B cell (primary cell): ENCODE data around the gene ADCY7. TPM values are rescaled to one million over a fixed set of nuclear protein-coding genes. Genes with fewer than 3 reads are reported as not detected.

Experiments
- ATAC-seq: fragments of 200-7000 bp; cut with Tn5 transposase; one replicate; pipeline ENCODE4 v1.10.0; 2021; ENCODE audit warnings: low read depth, mild to moderate bottlenecking, moderate number of reproducible peaks, moderate library complexity
- CTCF ChIA-PET: fragments of 350-600 bp; sonication (Branson Sonifier 250); formaldehyde crosslinking; loops from one replicate; lab custom pipeline; 2021; ENCODE audit warnings: antibody characterized with exemption, inconsistent platforms; lab: Charles Lee
- POLR2A ChIA-PET: fragments of 350-600 bp; sonication (Branson Sonifier 250); formaldehyde crosslinking; loops from one replicate; lab custom pipeline; 2021; ENCODE audit warnings: antibody characterized with exemption; lab: Charles Lee
- DNase-seq: peaks from one replicate; pipeline ENCODE4 v3.0.0; 2013
- H2AFZ ChIP-seq: 2 replicates; pipeline ENCODE4 v1.6.1; 2012; ENCODE audit warnings: mild to moderate bottlenecking, low read depth, low read length; ENCODE audit not compliant: insufficient read depth, poor library complexity, severe bottlenecking
- H3K27ac ChIP-seq, 2 donors: 1 replicate in 1 of 2; 2 replicates in 1 of 2; pipeline ENCODE4 v1.5.1; 2012 to 2013; ENCODE audit warnings: low read length in 2 of 2, mild to moderate bottlenecking in 2 of 2, moderate library complexity in 1 of 2
- H3K27me3 ChIP-seq, 4 experiments: fragments of 200-600 bp in 1 of 4; sonication (generic) in 1 of 4; replicated peaks in 1 of 4; 1 replicate in 2 of 4; 2 replicates in 2 of 4; pipeline versions ENCODE4 v1.6.1 to v1.7.0; 2013 to 2016; ENCODE audit warnings: low read length in 3 of 4, mild to moderate bottlenecking in 2 of 4, mixed read lengths in 1 of 4, moderate library complexity in 1 of 4; ENCODE audit not compliant: insufficient read depth in 4 of 4, control insufficient read depth in 3 of 4; ENCODE audit errors: control extremely low read depth in 1 of 4
- H3K36me3 ChIP-seq, 2 experiments: replicated peaks in 1 of 2; 1 replicate in 1 of 2; 2 replicates in 1 of 2; pipeline versions ENCODE4 v1.6.1 to v1.7.1; 2013; ENCODE audit warnings: low read length in 1 of 2; ENCODE audit not compliant: insufficient read depth in 2 of 2, control insufficient read depth in 1 of 2; ENCODE audit errors: control extremely low read depth in 1 of 2, extremely low read depth in 1 of 2
- H3K4me1 ChIP-seq, 2 donors: fragments of 200-600 bp in 1 of 2; sonication (generic) in 1 of 2; 1 replicate in 1 of 2; 2 replicates in 1 of 2; pipeline versions ENCODE4 v1.5.1 to v1.6.1; 2013 to 2017; ENCODE audit warnings: low read length in 2 of 2; ENCODE audit not compliant: control insufficient read depth in 2 of 2, insufficient read depth in 2 of 2
- H3K4me2 ChIP-seq: replicated peaks from 2 replicates; pipeline ENCODE3; 2012; ENCODE audit warnings: mild to moderate bottlenecking, low read depth, low read length; ENCODE audit not compliant: poor library complexity, severe bottlenecking
- H3K4me3 ChIP-seq, 5 experiments: fragments of 200-600 bp in 1 of 5; sonication (generic) in 1 of 5; 1 replicate in 3 of 5; 2 replicates in 2 of 5; pipeline versions ENCODE4 v1.5.1 to v1.7.0; 2011 to 2016; ENCODE audit warnings: low read length in 4 of 5, mild to moderate bottlenecking in 4 of 5, low read depth in 2 of 5, control low read depth in 1 of 5, moderate library complexity in 1 of 5; ENCODE audit not compliant: insufficient read depth in 1 of 5; ENCODE audit errors: control extremely low read depth in 1 of 5, extremely low read depth in 1 of 5
- H3K79me2 ChIP-seq: fragments of 200-600 bp; sonication (generic); one replicate; pipeline ENCODE4 v1.6.0; 2016; ENCODE audit warnings: low read length; ENCODE audit not compliant: control insufficient read depth, insufficient read depth
- H3K9ac ChIP-seq: fragments of 200-600 bp; sonication (generic); 2 replicates; pipeline ENCODE4 v1.6.1; 2017; ENCODE audit warnings: mild to moderate bottlenecking, low read length, moderate library complexity
- H3K9me3 ChIP-seq, 3 donors: one replicate each; pipeline versions ENCODE4 v1.6.1 to v1.7.1; 2013; ENCODE audit warnings: low read length in 2 of 3; ENCODE audit not compliant: control insufficient read depth in 2 of 3, insufficient read depth in 1 of 3; ENCODE audit errors: control extremely low read depth in 1 of 3
- H4K20me1 ChIP-seq: 2 replicates; pipeline ENCODE4 v1.6.0; 2012; ENCODE audit warnings: mild to moderate bottlenecking, low read length; ENCODE audit not compliant: insufficient read depth, control insufficient read depth, poor library complexity, severe bottlenecking
- H3K27ac Mint-ChIP-seq: one replicate; pipeline ENCODE4 v1.8.0; 2021; ENCODE audit warnings: mixed read lengths
- H3K27me3 Mint-ChIP-seq: one replicate; pipeline ENCODE4 v1.8.0; 2021; ENCODE audit warnings: mixed read lengths
- H3K4me1 Mint-ChIP-seq: one replicate; pipeline ENCODE4 v1.8.0; 2021; ENCODE audit warnings: mixed read lengths
- H3K4me3 Mint-ChIP-seq: one replicate; pipeline ENCODE4 v1.8.0; 2021; ENCODE audit warnings: mixed read lengths
- H3K9me3 Mint-ChIP-seq: one replicate; pipeline ENCODE4 v1.8.0; 2022; ENCODE audit warnings: mixed read lengths; ENCODE audit not compliant: insufficient read depth
- EZH2 ChIP-seq: IDR thresholded peaks from 2 replicates; pipeline ENCODE4 v1.6.1; 2012; ENCODE audit warnings: borderline replicate concordance, low read depth, mild to moderate bottlenecking, moderate library complexity, low read length; ENCODE audit not compliant: insufficient read depth, poor library complexity, severe bottlenecking
- WGBS: methylation state at CpG from one replicate; pipeline ENCODE4 v1.1.5; 2013; ENCODE audit warnings: missing lambda C conversion rate; ENCODE audit not compliant: insufficient coverage; 5-methylcytosine and 5-hydroxymethylcytosine counted together
- intact Hi-C: fragments of 100-400 bp; cut with micrococcal nuclease; formaldehyde crosslinking; loops from one replicate; pipeline ENCODE4 v1.10.0; 2022
- polyA plus RNA-seq: library from polyadenylated mRNA; depleted of rRNA; stranded (reverse); fragments of >200 nt; gene quantifications from 2 replicates; pipeline ENCODE4 v1.2.3, GENCODE V29; 2012
- total RNA-seq, 2 donors: library from RNA; stranded (reverse); fragments of 120-200 nt in 1 of 2; gene quantifications; 1 replicate in 1 of 2; 2 replicates in 1 of 2; pipeline versions ENCODE4 v1.2.3 to v1.2.4, GENCODE V29; 2013 to 2022
- TF ChIP-seq, protein P1 (sequence below): fragments of 200-600 bp; IDR thresholded peaks from one replicate; pipeline ENCODE4 v1.8.0; 2022; ENCODE audit warnings: antibody characterized with exemption, mild to moderate bottlenecking

ADCY7 gene
- total and polyA plus RNA-seq, 2 donors (not counting 1 experiment from before 2014, with no cell fraction given): 78.4 to 207 TPM

DNA sequence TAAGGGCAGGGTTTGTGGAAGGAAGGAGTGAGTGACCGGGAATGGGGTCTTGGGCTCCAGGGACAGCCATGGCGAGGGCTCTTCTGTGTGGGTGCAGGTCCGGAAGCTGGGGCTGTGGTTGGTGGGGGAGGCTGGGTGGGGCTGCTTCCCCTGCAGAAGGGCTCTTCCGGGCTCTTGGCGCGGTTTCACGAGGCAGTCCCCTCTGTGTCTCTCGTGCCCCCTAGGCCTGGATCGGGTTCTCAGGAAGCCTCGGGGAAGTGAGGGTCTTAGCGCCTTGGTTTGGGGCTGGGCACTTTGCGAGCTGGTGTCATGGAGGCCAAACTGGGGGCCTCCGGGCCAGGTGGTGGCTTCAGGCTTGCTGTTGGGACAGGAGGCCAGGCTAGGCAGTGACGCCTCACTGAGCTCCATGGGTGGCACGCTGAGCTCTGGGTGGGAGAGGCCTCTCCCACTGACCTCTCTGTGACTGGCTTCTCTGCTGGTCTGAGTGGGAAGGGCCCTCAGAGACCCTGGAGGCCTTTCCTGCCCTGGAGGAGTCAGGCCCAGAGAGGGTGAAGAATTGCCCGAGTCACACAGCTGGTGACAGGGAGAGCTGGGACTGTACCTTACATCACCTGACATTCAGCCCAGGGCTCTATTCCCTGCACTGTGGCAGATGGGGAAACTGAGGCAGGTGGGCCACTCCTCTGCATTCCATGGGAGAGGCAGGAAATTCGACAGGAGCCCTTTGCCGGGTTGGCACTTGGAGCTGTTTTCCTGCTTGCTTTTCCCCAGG, 8.2 kb downstream of the ADCY7 start:
- Histone ChIP-seq H3K4me3 (peak overlapping the region; percentile 73 to 84 (median 80)), H3K27ac (peak overlapping the region; percentile 93 to 97), H3K36me3 (no peaks in the 10 kb centered on the region), H3K79me2 (peaks cover 67% of the 10 kb centered on the region), H4K20me1 (peaks cover 3% of the 10 kb centered on the region), H3K9me3 (no peaks in the 10 kb centered on the region), H3K27me3 (no peaks in the 10 kb centered on the region), H2AFZ (peak overlapping the region; percentile 66), H3K4me1 (peaks cover 70 to 81% of the 10 kb centered on the region in 2 donors), H3K9ac (peak overlapping the region; percentile 87), H3K4me2 (peak overlapping the region; percentile 90)
- H3K4me3 Mint-ChIP-seq: peak overlapping the region; percentile 98
- ChIA-PET POLR2A (interaction anchor here (0.6 to 3.8 kb wide), 19 partner anchors 8 to 467 kb away, joined by 3 to 39 read pairs (median 4); partner anchors contain the start of genes ADCY7, CYLD and SNX20), CTCF (interaction anchor here (1.0 to 8.8 kb wide), 14 partner anchors 8 to 392 kb away, joined by 3 to 63 read pairs (median 9); partner anchors contain the start of gene ADCY7)
- TF ChIP-seq EZH2: no peak
- TF ChIP-seq, protein P1, sequence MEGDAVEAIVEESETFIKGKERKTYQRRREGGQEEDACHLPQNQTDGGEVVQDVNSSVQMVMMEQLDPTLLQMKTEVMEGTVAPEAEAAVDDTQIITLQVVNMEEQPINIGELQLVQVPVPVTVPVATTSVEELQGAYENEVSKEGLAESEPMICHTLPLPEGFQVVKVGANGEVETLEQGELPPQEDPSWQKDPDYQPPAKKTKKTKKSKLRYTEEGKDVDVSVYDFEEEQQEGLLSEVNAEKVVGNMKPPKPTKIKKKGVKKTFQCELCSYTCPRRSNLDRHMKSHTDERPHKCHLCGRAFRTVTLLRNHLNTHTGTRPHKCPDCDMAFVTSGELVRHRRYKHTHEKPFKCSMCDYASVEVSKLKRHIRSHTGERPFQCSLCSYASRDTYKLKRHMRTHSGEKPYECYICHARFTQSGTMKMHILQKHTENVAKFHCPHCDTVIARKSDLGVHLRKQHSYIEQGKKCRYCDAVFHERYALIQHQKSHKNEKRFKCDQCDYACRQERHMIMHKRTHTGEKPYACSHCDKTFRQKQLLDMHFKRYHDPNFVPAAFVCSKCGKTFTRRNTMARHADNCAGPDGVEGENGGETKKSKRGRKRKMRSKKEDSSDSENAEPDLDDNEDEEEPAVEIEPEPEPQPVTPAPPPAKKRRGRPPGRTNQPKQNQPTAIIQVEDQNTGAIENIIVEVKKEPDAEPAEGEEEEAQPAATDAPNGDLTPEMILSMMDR: no peak
- DNase-seq (no peak), ATAC-seq (peak; percentile 64)
- peaks cover 4% of the 10 kb centered on the region for H3K9me3 Mint-ChIP-seq
- no peaks in the 10 kb centered on the region for H3K27me3 Mint-ChIP-seq
- H3K27ac Mint-ChIP-seq: peak overlapping the region; percentile 100
- H3K4me1 Mint-ChIP-seq: peaks cover 77% of the 10 kb centered on the region
- 5% methylated on average over 17 of the region's 18 CpGs for WGBS
- intact Hi-C loops: loop anchor here (1.0 to 2.0 kb wide), 5 partner anchors 8 to 467 kb away; partner anchors contain the start of genes ADCY7 and SNX20

DNA sequence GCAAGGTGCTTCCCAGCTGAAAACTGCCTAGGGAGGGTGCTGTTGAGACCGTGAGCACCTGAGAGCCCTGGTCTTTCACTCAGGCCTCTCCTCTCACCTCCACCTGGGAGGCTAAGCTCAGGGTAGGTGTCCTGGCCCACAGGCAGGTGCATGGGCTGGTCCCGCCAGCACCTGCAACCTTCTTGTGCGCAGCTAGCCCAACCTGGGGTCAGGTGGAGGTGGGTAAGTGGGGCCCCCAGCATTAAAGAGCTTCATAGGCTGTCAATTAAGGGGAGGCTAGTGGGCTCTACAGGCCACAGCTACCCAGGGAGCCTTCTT, 8.7 kb downstream of the ADCY7 start:
- Histone ChIP-seq H3K27me3 (no peaks in the 10 kb centered on the region), H3K79me2 (peaks cover 71% of the 10 kb centered on the region), H3K4me1 (peaks cover 75 to 86% of the 10 kb centered on the region in 2 donors), H2AFZ (peak overlapping the region; percentile 66), H4K20me1 (peaks cover 8% of the 10 kb centered on the region), H3K9me3 (no peaks in the 10 kb centered on the region), H3K4me3 (peak overlapping the region; percentile 73 to 84 (median 80)), H3K9ac (peak overlapping the region; percentile 87), H3K27ac (peak overlapping the region; percentile 93 to 97), H3K36me3 (no peaks in the 10 kb centered on the region), H3K4me2 (peak overlapping the region; percentile 90)
- Mint-ChIP-seq H3K4me3 (peak overlapping the region; percentile 98), H3K9me3 (peaks cover 4% of the 10 kb centered on the region), H3K27me3 (no peaks in the 10 kb centered on the region), H3K27ac (peak overlapping the region; percentile 100), H3K4me1 (peaks cover 81% of the 10 kb centered on the region)
- no peak for TF ChIP-seq EZH2
- TF ChIP-seq, protein P1: no peak
- 73% methylated on average over 3 of the region's 3 CpGs for WGBS
- POLR2A ChIA-PET: interaction anchor here (0.6 to 3.8 kb wide), 8 partner anchors 9 to 406 kb away, joined by 3 to 19 read pairs (median 5); partner anchors contain the start of genes ADCY7 and SNX20
- DNase-seq: no peak
- ATAC-seq: no peak
- intact Hi-C loops: loop anchor here (2.0 kb wide), 1 partner anchor 28 kb away; no protein-coding TSS in a partner anchor
- CTCF ChIA-PET: interaction anchor here (1.0 to 8.8 kb wide), 11 partner anchors 11 to 392 kb away, joined by 3 to 63 read pairs (median 5); partner anchors contain the start of gene ADCY7
